Measurements from ENCODE around the gene BHLHE23.

Gene BHLHE23

DNA sequence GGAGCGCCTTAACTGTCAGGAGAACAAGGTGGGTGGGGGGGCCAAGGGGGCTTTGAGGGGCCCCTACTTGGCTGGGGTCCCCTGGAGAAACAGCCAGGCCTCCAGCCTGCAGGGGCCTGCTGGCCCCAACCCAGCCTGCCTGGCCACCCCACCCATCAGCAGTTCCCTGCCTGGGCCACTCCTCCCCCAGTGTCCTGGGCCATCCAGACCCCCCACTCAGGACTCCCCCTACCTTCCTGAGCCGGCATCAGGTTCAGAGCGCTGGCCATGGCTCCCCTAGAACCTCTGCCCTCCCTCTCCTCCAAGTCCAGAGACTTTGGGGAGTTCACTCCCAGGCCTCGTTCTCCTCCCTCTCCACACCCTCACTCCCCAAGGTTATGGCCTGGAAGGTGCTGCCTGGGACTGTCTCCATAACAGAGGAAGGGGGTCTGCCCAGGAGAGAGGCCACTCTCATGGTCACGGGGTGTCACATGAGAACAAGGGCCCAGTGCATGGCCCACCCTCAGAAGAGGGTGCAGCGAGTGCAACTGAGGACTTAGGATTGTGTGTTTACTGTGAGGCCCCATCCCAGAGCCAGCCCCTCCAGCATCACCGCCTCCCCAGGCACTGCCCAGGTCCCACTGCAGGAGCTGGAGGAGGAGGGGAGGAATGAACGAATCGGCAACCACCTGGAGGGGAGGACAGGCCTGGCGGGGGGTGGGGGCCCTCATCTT, 48.2 kb downstream of the BHLHE23 start:
- DNase-seq, result no peak

GRCh38 chr20:62957136-62958117, 49.3 kb downstream of the BHLHE23 start:
- no peak for DNase-seq

- no peak for DNase-seq
Observed at GRCh38 chr20:62956387-62957135, 50.2 kb downstream of the BHLHE23 start.

Data from CD4-positive, alpha-beta T cell treated with Interleukin-4 for 4 hours (primary cell).